ENCODE results near the gene NCF4.
A peak's percentile ranks its signal among the peaks of the same experiment; 100 is the strongest.

NCF4 gene

DNA sequence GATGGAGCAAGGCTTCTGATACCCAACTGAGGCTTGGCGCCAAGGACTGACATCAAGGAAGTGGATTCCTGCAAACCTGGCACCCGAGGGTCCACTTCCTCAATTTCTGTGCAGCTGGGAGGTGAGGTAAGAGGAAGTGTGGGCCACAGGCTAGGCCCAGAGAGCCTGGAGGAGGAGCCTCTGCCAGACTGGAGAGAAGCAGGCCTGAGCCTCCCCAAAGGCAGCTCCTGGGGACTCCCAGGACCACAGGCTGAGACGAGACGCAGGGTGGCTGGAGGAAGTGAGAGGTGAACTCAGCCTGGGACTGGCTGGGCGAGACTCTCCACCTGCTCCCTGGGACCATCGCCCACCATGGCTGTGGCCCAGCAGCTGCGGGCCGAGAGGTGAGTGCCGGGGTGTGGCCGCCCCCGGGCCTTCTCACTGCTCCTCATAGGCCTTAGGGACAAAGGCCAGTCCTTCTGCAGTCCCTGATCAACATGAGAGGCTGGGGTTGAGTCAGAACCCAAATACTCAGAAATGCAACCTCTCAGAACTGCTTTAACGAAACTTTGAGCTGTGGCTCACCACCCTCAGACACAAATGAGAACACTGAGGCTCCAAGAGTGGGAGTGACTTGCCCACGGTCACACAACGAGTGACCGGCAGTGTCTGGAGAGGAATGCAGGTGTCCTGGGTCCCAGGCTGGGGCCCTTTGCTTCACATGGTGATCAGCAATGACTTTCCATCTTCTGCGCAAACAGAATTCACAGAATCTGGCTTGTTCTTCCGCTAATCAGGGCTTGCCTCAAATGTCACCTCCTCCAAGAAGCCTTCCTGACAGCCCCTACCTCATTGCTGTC is at the start of gene NCF4:
Gene NCF4 (plus strand): TSS at position 186 of the 839 bp plus-strand sequence. CDS start 166 bp downstream, at position 352.
- DNase-seq (peak; percentile 60), ATAC-seq (peak; percentile 79)

GRCh38 chr22:36811094-36811800 is 49.6 kb upstream of the NCF4 start:
- ATAC-seq, result no peak
- DNase-seq, result no peak

DNA sequence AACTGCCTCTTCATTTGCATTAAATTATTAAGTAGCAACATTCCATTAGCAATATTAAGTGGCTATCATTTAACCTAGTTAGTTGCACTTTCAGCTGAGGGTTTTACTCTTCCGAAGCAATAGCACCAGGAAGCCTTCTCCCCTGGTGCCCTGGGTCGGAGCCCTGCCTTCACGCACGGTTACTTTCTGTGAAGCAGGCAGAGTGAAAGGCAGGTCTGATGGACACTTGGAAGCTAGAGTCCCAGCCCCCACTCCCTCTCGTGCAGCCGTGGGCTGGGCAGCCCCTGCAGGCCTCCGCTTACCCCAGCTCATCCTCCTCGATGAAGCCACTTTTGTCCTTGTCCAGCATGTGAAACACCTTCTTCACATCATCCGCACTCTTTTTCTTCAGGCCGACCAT is 46.0 kb upstream of the NCF4 start:
- ATAC-seq (no peak), DNase-seq (no peak)

DNA sequence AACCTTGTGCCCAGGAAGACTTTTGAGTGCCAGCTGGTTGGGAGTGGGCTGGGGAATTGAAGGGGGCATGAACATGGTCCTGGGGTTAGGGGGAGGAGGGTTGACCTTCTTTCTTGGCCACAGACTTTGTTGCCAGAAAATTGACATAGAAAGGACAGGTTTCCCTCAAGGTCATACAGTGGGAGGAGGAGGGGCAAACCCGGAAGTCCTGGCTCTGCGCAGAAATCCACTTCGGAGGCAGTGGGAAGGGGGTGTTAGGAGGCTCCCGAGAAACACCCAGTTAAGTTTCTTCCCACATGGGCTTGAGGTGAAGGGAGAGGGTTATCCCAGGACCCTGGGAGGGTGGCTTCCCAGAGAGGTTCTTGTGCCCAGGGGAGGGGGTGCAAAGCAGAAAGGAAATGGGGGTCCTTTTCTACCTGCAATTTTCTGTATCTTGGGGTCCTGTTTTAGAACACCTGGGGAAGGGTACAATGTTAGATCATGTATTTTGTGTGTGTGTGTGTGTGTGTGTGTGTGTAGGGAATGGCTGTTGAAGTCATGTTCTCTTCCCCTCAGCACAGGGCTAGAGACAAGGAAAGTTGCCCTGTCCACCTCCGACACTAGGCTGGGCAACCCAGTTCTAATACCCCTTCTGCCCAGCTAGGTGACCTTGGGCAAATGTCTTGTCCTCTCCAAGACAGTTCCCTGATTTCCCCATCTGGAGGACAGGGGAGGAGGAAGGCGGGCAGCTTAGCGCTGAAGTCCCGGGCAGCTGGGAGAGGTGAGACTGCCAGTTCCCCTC is 45.1 kb upstream of the NCF4 start:
- no peak for DNase-seq
- no peak for ATAC-seq

DNA sequence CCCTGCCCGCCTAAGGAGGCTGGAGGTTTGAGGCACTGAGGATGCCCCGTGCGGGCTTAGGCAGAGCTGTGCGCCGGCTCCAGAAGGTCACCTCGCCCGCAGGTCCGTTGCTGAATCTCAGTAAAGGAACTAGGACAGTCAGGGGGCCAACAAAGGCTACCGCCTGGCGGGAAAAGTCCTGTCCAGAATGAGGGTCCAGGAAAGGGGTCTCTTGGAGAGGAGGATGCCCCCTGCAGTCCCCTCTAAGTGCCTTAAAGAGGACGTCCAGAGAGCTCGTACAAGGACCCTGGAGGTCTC is 44.5 kb upstream of the NCF4 start:
- ATAC-seq, result no peak

GRCh38 chr22:36816636-36817524 is 43.9 kb upstream of the NCF4 start, which contains the start of gene PVALB:
TSS of gene PVALB (minus strand) at chr22:36817035. CDS start at chr22:36817005, 30 bp downstream.
- DNase-seq (no peak), ATAC-seq (no peak)

More for the DNA sequence above, 44.5 kb upstream of the NCF4 start:
- no peak for DNase-seq

DNA sequence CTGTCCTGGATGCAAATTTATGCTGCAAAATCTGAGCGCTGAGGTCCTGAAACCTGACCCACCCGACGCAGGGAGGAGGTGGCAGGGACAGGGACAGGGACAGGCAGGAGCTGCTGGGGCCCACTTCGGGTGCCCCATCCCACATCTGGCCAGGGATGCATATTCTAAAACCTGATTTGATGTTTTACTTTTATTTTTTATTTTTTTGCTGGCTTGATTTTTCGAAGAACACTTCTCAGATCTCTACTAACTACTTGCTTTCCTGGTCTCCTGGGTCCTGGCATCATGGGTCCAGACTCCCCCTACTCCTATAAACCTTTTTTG is 43.3 kb upstream of the NCF4 start:
- ATAC-seq (no peak), DNase-seq (no peak)

- ATAC-seq, result no peak
Observed at GRCh38 chr22:36818010-36818642, 42.7 kb upstream of the NCF4 start.

GRCh38 chr22:36819112-36819511 is 41.7 kb upstream of the NCF4 start:
- DNase-seq (no peak), ATAC-seq (no peak)

More at GRCh38 chr22:36818010-36818642, 42.7 kb upstream of the NCF4 start:
- DNase-seq, result no peak

DNA sequence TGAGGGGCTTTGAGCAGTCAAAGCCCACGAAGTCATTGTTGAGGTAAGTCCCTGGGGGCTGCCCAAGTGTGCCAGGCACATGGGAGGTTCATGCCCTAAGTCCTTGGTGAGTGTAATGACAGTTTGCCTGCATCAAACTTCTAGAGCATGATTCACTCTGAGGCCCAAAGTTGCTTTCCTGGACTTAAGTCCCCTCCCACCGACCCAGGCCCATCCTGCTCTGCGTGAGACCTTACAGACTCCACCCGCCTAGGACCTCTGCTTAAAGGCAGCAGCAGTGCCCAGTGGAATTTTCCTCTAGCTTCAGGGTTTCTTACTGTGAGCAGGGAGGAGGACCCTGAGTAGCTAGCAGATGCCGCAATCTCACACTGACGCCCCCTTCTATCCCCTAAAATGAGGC is 38.2 kb upstream of the NCF4 start:
- DNase-seq (no peak), ATAC-seq (no peak)

DNA sequence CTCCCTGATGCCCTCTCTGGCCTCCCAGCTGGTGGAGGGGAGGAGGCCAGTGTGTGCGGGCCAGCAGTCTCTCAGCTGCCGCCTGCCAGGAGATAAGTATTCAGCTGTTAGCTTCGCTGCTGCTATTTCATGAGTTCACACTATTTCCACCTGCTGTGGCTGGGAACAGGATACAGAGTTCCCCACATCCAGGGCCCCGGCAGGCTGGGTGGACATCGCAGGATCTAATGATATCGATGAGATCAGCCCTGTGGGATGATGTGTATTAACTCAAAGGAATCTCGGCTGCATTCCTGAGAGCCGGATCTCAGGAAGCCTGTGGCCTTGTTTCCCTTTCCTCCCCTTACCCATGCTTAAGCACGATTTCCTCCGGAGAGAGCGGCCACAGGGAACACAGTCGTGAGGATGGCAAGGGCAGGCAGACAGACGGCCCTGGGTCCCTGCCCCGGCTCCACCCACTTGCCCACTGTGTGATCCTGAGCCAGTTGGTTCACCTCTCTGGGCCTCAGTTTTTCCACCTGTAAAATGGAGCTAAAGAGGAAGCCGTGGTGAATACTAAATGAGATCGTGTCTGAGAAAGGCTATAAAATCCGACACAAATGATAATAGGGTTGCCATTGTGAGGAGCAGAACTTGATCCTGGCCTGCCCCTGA is 37.5 kb upstream of the NCF4 start:
- ATAC-seq (no peak), DNase-seq (no peak)

- DNase-seq, result no peak
- no peak for ATAC-seq
Observed at GRCh38 chr22:36824655-36825054, 36.2 kb upstream of the NCF4 start.

DNA sequence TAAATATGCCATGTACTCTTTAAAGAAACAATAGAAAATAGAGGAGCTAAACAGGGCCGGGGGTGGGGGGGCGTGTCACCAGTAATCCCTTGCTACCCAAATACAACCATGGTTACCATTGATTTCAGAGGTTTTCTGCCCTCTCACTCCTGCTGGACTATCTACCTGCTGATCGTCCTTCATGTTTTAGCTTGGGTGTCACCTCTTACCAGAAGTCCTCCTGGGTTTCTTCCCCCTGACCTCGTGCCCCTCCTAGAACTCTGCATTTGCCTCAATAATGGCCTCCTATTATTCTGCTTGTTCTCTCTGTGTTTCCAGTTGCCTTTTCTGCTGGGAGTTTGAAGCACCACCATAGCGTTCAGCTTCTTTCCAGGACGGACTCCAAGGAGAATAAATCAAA is 34.5 kb upstream of the NCF4 start:
- DNase-seq (no peak), ATAC-seq (no peak)

- ATAC-seq, result no peak
- no peak for DNase-seq
Observed at GRCh38 chr22:36828815-36829214, 32.0 kb upstream of the NCF4 start.

- no peak for ATAC-seq
Observed at GRCh38 chr22:36829370-36830002, 31.3 kb upstream of the NCF4 start.

GRCh38 chr22:36830601-36831000 is 30.2 kb upstream of the NCF4 start:
- no peak for ATAC-seq
- no peak for DNase-seq

More at GRCh38 chr22:36829370-36830002, 31.3 kb upstream of the NCF4 start:
- no peak for DNase-seq

- no peak for ATAC-seq
- no peak for DNase-seq
Observed at GRCh38 chr22:36831206-36831605, 29.6 kb upstream of the NCF4 start.

GRCh38 chr22:36831717-36832116 is 29.1 kb upstream of the NCF4 start:
- ATAC-seq (no peak), DNase-seq (no peak)

DNA sequence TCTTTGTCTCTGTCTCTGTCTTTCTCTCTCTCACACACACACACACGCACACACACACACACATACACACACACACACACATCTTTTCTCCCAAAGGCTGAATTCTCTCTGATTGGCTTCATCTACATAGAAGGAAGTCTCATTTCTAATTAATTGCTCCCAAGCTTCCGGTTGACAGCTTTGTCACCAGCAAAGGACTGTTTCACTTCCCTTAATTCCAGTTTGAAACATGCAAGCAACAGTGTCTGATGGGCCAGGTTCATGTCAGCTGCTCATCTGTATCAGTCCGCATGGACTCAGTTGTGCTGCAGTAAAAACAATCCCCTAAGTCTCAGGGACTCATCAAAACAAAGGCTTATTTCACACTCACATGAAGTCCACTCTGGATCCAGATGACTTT is 27.7 kb upstream of the NCF4 start:
- DNase-seq (no peak), ATAC-seq (no peak)

DNA sequence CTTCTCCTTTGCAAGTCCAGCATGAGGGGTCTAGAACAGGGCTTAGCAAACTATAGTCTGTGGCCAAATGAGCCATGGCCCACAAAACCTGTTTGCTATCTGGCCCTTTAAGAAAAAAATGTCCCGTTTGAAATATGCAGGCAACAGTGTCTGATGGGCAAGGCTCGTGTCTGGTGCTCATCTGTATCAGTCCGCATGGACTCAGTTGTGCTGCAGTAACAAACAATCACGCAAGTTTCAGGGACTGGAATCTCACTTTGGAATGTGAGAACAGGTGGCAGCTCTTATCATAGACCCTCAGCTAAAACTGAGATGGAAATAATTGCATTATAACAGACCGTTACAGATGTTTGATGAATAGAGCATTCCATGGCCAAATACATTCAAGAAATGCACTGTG is 24.9 kb upstream of the NCF4 start:
- no peak for DNase-seq
- ATAC-seq, result no peak
